H7 (cell line): ENCODE measurements around the gene CSNK2A1. TPM values are rescaled to one million over a fixed set of nuclear protein-coding genes. Genes with fewer than 3 reads are reported as not detected.
"Not testable (repeated sequence)": the region's sequence is repeated elsewhere in the genome, so short reads cannot be mapped to it uniquely, and the experiment has no call there.

Experiments used
- DNase-seq: peaks from one replicate; pipeline ENCODE4 v3.0.0; 2012
- H3K27me3 ChIP-seq: 2 replicates; pipeline ENCODE4 v1.6.0; 2011; ENCODE audit warnings: mild to moderate bottlenecking, low read length; ENCODE audit not compliant: control insufficient read depth, insufficient read depth
- H3K36me3 ChIP-seq: replicated peaks from 2 replicates; pipeline ENCODE4 v1.5.1; 2011; ENCODE audit warnings: low read length; ENCODE audit not compliant: control insufficient read depth, insufficient read depth
- H3K4me3 ChIP-seq: 2 replicates; pipeline ENCODE4 v1.5.1; 2011; ENCODE audit warnings: low read depth, mild to moderate bottlenecking, control low read depth, low read length, moderate library complexity; ENCODE audit not compliant: insufficient read depth
- total RNA-seq: library from RNA; depleted of rRNA; stranded (reverse); fragments of >200 nt; shearing (Covaris generic); gene quantifications from 2 replicates; pipeline ENCODE4 v1.2.3, GENCODE V29; 2014

The CSNK2A1 gene
- total RNA-seq, 1 experiment from 2014 or later, result 124 TPM

- Histone ChIP-seq H3K27me3 (no peaks in the 10 kb centered on the region), H3K36me3 (no peaks in the 10 kb centered on the region; the same call in 1 of the 2 replicates), H3K4me3 (no peak overlapping the region)
- DNase-seq, result no peak
Observed at GRCh38 chr20:532530-532929, 11.1 kb downstream of the CSNK2A1 start.

GRCh38 chr20:531608-532007, 12.0 kb downstream of the CSNK2A1 start:
- no peak for DNase-seq
- H3K36me3 ChIP-seq, result peaks cover 2% of the 10 kb centered on the region
- H3K27me3 ChIP-seq, result no peaks in the 10 kb centered on the region
- no peak overlapping the region for H3K4me3 ChIP-seq

- Histone ChIP-seq H3K36me3 (peaks cover 2% of the 10 kb centered on the region), H3K4me3 (no peak overlapping the region), H3K27me3 (no peaks in the 10 kb centered on the region)
- DNase-seq, result no peak
Observed at GRCh38 chr20:530321-530720, 13.3 kb downstream of the CSNK2A1 start.

- H3K36me3 ChIP-seq, result peaks cover 2% of the 10 kb centered on the region
- H3K4me3 ChIP-seq, result no peak overlapping the region
- no peaks in the 10 kb centered on the region for H3K27me3 ChIP-seq
- DNase-seq, result no peak
Observed at GRCh38 chr20:528923-529604, 14.5 kb downstream of the CSNK2A1 start.

- no peak overlapping the region for H3K4me3 ChIP-seq
- no peaks in the 10 kb centered on the region for H3K27me3 ChIP-seq
- peaks cover 2% of the 10 kb centered on the region for H3K36me3 ChIP-seq
- DNase-seq, result no peak
Observed at GRCh38 chr20:527571-527886, 16.1 kb downstream of the CSNK2A1 start.

- H3K36me3 ChIP-seq, result no peaks in the 10 kb centered on the region; the same call in 1 of the 2 replicates
- H3K27me3 ChIP-seq, result no peaks in the 10 kb centered on the region
- no peak overlapping the region for H3K4me3 ChIP-seq
- no peak for DNase-seq
Observed at GRCh38 chr20:521860-522259, 21.7 kb downstream of the CSNK2A1 start.

GRCh38 chr20:519999-520398, 23.6 kb downstream of the CSNK2A1 start:
- no peaks in the 10 kb centered on the region; the same call in 1 of the 2 replicates for H3K36me3 ChIP-seq
- no peak for DNase-seq
- no peaks in the 10 kb centered on the region for H3K27me3 ChIP-seq
- H3K4me3 ChIP-seq, result no peak overlapping the region

GRCh38 chr20:517221-517620, 26.4 kb downstream of the CSNK2A1 start:
- Histone ChIP-seq H3K4me3 (no peak overlapping the region), H3K27me3 (no peaks in the 10 kb centered on the region), H3K36me3 (no peaks in the 10 kb centered on the region; the same call in 1 of the 2 replicates)
- no peak for DNase-seq

- Histone ChIP-seq H3K27me3 (no peaks in the 10 kb centered on the region), H3K36me3 (no peaks in the 10 kb centered on the region; the same call in 1 of the 2 replicates), H3K4me3 (no peak overlapping the region)
- no peak for DNase-seq
Observed at GRCh38 chr20:516799-517198, 26.8 kb downstream of the CSNK2A1 start.

- H3K4me3 ChIP-seq, result no peak overlapping the region
- DNase-seq, result no peak
- no peaks in the 10 kb centered on the region; the same call in 1 of the 2 replicates for H3K36me3 ChIP-seq
- H3K27me3 ChIP-seq, result no peaks in the 10 kb centered on the region
Observed at GRCh38 chr20:515696-516095, 27.9 kb downstream of the CSNK2A1 start.

- Histone ChIP-seq H3K36me3 (peaks cover 2% of the 10 kb centered on the region), H3K27me3 (no peaks in the 10 kb centered on the region)
Observed at GRCh38 chr20:513429-513828, 30.2 kb downstream of the CSNK2A1 start.

GRCh38 chr20:510328-511057, 33.1 kb downstream of the CSNK2A1 start:
- H3K36me3 ChIP-seq, result peaks cover 14% of the 10 kb centered on the region
- not testable (repeated sequence) for H3K27me3 ChIP-seq, DNase-seq, H3K4me3 ChIP-seq

More at GRCh38 chr20:513429-513828, 30.2 kb downstream of the CSNK2A1 start:
- DNase-seq, result no peak
- H3K4me3 ChIP-seq, result no peak overlapping the region

- not testable (repeated sequence) for H3K4me3 ChIP-seq, DNase-seq, H3K27me3 ChIP-seq
- H3K36me3 ChIP-seq, result peaks cover 21% of the 10 kb centered on the region
Observed at GRCh38 chr20:508364-508787, 35.2 kb downstream of the CSNK2A1 start.

- no peak overlapping the region for H3K4me3 ChIP-seq
- no peaks in the 10 kb centered on the region for H3K27me3 ChIP-seq
- H3K36me3 ChIP-seq, result peaks cover 25% of the 10 kb centered on the region
- no peak for DNase-seq
Observed at GRCh38 chr20:507761-508332, 35.7 kb downstream of the CSNK2A1 start.
